C4-2B (cell line): Measurements from ENCODE around the gene TPM4.

ENCODE experiments used
- H3K27ac ChIP-seq: fragments of 450-650 bp; 2 replicates; pipeline ENCODE4 v1.5.1; 2017
- ZFX ChIP-seq: fragments of 450-650 bp; IDR thresholded peaks from 2 replicates; pipeline ENCODE4 v1.6.1; 2017
- TF ChIP-seq, protein P1 (sequence below): fragments of 450-650 bp; conservative IDR thresholded peaks from 2 replicates; pipeline ENCODE4 v1.5.1; 2017; ENCODE audit warnings: mild to moderate bottlenecking

The TPM4 gene

DNA sequence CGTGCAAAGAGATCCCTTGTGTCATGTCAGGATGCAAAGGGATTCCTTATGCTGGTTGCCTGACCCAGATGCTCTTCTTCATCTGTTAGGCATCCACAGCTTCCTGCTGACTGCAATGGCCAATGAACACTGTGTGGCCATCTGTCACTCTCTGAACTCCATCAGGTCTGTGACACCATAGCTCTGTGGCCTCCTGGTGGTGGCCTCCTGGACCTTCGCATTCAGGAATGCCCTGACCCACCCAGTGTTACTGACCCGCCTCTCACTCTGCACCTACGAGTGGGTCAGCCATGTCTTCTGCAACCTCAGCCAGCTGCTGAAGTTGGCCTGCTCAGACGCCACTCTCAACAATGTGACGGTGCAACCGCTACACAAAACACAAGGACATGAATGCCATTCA is 23.9 kb upstream of the TPM4 start:
- no peak for TF ChIP-seq ZFX
- TF ChIP-seq, protein P1, sequence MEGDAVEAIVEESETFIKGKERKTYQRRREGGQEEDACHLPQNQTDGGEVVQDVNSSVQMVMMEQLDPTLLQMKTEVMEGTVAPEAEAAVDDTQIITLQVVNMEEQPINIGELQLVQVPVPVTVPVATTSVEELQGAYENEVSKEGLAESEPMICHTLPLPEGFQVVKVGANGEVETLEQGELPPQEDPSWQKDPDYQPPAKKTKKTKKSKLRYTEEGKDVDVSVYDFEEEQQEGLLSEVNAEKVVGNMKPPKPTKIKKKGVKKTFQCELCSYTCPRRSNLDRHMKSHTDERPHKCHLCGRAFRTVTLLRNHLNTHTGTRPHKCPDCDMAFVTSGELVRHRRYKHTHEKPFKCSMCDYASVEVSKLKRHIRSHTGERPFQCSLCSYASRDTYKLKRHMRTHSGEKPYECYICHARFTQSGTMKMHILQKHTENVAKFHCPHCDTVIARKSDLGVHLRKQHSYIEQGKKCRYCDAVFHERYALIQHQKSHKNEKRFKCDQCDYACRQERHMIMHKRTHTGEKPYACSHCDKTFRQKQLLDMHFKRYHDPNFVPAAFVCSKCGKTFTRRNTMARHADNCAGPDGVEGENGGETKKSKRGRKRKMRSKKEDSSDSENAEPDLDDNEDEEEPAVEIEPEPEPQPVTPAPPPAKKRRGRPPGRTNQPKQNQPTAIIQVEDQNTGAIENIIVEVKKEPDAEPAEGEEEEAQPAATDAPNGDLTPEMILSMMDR: no peak
- H3K27ac ChIP-seq: no peak overlapping the region

DNA sequence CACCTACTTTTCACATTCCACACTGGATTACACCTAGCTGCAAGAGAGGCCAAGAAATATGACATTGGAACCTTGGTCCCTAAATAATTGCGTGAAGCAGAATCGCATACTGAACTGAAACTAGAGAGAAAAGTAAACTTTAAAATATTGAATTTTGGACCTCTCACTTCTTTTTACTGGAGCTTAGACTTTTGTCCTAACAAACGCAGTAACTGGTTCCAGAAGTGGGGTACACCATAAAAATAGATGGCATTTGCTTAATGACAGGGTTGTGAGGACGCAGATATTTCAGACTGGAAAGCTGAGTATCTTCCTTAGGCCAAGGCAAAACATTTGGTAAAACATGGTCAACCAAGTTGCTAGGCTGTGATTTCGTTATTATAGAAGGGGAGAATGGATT is 19.2 kb upstream of the TPM4 start:
- TF ChIP-seq ZFX: no peak
- TF ChIP-seq, protein P1: no peak
- H3K27ac ChIP-seq: no peak overlapping the region

DNA sequence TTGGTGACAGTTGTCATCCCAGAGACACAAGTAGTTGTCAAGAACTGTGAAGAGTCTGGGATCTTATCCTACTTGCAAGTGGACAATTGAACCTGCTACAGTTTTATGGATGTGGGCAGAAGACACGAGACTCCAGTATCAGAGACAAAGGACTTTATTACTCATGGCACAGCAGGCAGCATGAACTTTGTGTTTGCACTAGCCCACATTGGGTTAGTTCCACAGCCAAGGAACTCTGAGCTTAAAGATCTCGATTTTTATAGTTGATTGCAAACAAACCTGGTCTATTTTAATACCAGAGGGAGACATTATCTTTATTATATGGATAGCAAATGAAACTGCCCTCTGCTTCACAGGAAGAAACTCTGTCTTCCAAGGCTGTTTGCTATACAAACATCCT is 16.0 kb upstream of the TPM4 start:
- H3K27ac ChIP-seq: no peak overlapping the region
- no peak for TF ChIP-seq ZFX
- TF ChIP-seq, protein P1: no peak

DNA sequence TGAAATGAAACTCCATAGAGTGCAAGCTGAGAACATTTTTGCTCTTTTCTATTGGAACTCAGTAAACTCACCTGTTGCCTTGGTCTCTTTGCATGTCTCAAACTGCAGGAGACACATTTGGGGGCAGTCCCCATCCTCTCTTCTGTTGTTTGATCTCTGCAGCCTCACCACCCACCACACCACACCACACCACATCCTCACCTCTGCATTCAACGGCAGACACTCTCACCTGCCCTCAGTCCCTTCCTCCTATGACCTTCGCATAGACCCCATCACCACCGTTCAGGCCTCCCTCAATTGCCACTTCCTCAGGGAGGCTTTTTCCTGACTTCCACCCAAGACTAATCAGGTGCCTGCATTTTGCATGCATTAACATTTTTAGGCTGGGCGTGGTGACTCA is 14.4 kb upstream of the TPM4 start:
- no peak for TF ChIP-seq ZFX
- TF ChIP-seq, protein P1: no peak
- H3K27ac ChIP-seq: no peak overlapping the region

DNA sequence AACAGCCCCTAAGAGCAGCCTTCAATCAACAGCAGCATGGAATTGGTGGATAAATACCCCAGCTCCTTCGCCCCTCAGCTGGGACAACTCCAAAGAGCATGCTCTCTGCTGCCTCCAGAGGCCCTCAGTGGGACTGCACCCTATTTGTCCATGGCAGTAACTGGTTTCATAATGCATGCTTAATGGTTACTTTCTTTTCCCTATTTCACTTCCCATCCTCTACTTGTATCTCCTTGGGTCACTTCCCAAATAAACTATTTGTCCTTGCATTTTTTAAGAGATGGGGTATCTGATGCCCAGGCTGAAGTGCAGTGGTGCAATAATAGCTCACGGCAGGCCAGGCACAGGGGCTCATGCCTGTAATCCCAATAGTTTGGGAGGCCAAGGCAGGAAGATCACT is 13.5 kb upstream of the TPM4 start:
- H3K27ac ChIP-seq: no peak overlapping the region
- TF ChIP-seq ZFX: no peak
- TF ChIP-seq, protein P1: peak; percentile 98

DNA sequence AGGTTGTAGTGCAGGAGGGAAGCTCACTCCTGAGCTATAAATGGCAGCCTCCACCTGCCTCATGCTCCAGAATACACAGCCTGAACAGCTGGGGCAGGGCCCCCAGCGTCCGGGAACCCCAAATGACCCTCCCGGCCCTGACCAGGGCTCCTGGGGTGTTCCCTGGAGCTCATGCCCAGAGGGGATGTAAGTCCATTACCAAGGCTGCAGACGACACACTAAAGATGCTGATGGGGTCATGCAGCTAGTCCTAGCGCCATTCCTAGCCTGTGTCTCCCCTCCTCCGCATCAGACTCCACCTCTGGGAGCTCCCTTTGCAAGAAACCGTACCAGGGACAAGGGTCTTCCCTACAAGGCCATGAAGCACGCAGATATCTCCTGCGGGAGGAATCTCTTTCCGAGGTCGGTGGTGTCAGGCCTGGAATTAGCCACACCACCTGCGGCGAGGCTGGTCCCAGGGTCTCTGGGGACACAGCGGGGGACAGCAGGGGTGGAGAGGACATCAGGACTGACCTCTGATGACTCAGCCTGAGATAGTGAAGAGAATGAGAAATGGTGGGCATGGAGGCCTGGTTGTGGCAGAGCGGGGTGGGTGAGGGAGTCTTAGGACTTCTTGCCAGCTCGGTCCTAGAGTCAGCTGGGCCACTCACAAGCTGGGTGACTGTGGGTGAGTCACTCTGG is 11.9 kb upstream of the TPM4 start:
- TF ChIP-seq, protein P1: no peak
- TF ChIP-seq ZFX: no peak
- H3K27ac ChIP-seq: no peak overlapping the region

DNA sequence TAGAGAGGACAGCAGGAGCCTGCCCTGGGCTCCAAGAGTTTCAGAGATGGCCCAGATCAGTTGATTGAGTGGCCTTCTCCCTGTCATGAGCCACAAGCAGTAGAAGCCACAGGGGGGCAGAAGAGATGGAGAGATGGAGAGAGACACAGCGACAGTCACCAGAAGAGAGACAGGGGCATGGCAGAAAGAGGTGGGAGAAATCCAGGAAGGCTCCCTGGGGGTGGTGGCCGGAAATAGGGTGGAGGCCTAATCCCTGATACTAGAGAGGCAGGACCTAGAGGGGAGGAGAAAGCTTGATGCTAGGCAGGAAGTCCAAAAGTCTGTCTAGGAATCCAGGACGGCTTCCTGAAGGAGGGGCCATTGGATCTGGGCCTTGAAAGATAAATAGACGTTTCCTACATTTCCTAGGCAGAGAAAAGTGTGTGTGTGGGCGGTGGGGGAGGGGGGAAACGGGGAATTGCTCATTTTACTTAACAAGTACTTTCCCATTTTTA is 9.6 kb upstream of the TPM4 start:
- TF ChIP-seq, protein P1: no peak
- TF ChIP-seq ZFX: no peak

More for the DNA sequence above, 9.6 kb upstream of the TPM4 start:
- H3K27ac ChIP-seq: peak overlapping the region; percentile 53
